Stimulated activated CD4-positive, alpha-beta T cell treated with anti-CD3 and anti-CD28 coated beads, Interleukin-12 subunit alpha, Interleukin-12 subunit beta, amount 100 ng/mL, for 24 hours (primary cell): ENCODE measurements around the gene ASL.
"Not testable (repeated sequence)": the region's sequence is repeated elsewhere in the genome, so short reads cannot be mapped to it uniquely, and the experiment has no call there.

Experiments used
- DNase-seq, 2 experiments: peaks; one replicate each; pipeline ENCODE4 v3.0.0-alpha.2; 2020; ENCODE audit warnings: low read depth in 2 of 2

ASL gene

DNA sequence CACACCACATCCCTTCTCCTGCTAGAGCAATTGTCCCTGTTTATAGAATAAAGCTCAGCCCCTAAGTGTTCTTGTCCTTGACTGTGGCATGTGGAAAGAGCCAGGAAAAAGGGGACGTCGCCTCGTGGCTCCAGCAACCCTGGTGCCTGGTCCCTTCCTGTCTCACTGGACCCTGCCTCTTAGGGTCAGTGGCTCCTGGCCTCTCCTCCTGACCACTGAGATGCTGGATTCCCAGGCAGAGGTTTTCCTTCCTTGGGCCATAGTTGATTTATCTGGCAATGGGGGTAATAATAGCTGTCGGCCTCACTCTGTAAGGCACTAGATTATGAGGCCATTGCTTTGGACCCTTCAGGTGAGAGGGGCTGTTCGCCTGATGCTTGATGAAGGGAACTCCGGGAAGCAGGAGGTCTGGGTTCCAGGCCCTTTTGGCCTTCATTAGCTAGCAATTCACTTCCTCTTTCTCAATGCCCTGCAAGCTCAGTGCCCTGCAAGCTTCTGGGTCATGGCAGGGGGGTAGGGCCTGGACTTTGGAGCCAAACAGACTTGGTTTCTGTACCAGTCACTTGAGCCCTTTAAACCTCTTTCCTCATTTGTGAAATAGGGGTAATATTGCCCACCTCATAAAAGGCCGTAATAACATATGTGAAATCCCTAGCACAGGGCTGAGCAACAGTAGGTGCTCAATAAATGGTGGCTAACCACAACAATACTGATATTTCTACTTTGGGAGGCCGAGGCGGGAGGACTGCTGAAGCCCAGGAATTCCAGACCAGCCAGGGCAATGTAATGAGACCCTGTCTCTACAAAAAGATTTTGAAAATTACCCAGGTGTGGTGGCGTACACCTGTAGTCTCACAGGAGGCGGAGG is 1.1 kb downstream of the ASL start:
- DNase-seq: no peak

DNA sequence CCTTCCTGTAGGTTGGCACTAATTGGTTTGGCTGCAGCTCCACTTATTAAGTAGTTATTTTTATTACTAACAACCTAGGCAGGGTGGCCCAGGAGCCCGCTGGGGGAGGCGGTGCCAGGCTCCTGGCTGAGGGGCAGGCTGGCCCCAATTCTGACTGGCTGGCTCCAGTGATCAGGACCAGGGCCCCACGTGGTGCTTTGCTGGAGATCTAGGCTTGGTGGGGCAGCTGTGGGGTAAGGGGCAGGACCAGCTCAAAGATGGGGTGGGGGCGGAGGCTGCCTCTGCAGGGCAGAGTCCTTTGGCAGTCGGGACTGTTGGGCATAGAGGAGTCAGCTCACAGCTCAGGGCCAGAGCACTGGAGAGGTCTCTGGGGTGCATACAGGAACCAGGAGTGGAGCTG is 2.4 kb downstream of the ASL start:
- no peak for DNase-seq

DNA sequence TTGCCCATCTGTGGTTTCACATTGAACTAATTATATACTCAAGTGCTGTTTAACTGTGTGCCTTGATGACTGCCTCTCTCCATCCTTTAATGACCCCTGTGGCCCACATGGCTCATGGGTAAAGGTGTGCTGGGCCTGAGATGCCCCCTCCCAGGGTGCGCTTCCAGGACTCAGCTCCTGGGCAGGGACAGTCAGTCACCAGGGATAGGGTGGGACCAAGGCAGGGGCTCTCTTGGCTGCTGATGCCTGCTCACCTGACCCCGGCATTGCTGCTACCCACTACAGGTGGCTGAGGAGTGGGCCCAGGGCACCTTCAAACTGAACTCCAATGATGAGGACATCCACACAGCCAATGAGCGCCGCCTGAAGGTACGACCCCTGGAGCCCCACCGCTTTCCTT is 6.5 kb downstream of the ASL start:
- no peak for DNase-seq

DNA sequence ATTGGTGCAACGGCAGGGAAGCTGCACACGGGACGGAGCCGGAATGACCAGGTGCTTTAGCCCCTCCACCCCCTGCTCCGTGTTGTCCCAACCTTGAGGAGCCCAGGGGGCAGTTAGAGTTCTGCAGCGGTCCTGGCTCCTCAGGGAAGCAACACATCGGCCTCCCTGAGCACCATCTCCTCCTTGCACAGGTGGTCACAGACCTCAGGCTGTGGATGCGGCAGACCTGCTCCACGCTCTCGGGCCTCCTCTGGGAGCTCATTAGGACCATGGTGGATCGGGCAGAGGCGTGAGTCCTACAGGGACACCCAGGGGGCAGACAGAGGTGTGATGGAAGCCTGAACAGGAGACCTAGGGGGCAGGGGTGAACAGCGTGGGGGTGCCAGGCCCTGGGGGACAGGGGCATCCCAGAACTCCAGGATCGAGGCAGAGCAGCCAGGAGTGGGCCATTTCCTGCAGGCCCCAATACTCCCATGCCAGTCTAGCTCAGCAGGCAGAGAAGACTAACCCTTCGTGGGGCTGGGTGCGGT is 7.3 kb downstream of the ASL start:
- no peak for DNase-seq

DNA sequence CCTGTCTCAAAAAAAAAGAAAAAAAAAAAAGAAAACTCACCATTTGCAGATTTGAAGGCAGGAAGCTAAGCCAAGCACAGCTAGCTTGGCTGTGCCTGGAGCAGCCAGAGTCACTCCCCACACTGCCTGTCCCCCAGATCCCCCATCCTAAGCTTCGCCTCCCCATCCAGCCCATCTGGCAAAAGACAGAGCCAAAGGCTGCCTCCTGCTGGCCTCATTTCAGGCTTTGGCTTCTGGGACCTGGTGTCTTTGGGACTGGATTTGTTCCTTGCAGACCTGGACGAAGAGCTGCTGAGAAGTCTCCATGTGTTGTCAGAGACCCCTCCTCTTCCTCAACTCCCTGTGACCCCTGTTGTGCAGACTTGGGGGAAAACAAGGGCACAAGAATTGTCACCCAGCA is 8.1 kb downstream of the ASL start:
- DNase-seq: no peak

DNA sequence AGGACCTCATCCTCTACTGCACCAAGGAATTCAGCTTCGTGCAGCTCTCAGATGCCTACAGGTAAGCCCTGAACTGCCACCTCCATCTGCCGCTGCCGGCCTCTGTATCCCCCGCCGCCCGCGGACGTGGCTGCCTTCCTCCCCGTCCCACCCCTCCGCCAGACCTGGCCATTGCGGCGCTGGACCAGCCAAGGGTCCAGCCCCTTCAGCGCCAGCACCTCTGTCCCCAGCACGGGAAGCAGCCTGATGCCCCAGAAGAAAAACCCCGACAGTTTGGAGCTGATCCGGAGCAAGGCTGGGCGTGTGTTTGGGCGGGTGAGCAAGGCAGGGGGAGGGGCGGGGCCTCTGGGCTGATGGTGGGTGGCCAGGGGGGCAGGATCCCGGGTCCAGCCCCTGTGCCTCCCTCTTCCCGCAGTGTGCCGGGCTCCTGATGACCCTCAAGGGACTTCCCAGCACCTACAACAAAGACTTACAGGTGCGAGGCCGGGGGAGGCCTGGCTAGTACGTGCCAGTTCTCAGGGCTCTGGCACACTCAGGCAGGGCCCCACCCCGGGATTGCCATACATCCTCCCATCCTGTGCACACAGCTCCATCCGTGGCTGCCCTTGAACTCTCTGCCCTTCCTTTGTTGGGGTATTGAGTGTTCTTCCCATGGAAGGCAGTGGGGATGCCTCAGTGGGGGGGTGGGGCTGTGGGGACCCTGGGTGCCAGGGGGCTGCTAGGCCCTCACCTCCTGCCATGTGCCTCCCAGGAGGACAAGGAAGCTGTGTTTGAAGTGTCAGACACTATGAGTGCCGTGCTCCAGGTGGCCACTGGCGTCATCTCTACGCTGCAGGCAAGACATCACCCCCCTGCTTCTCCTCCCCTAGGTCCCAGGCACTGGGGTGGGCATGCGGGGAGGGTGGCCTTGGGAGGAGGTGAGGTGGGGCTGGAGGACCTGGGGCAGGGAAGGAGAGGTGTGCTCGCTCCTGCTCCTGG is 13.5 kb downstream of the ASL start:
- DNase-seq: no peak

DNA sequence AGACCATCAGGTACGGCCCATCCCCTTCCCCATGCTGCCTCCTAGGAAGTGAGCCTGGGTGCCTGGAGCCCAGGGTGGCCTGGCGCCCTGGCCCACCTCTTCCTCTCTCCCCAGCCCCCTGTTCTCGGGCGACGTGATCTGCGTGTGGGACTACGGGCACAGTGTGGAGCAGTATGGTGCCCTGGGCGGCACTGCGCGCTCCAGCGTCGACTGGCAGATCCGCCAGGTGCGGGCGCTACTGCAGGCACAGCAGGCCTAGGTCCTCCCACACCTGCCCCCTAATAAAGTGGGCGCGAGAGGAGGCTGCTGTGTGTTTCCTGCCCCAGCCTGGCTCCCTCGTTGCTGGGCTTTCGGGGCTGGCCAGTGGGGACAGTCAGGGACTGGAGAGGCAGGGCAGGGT is 17.0 kb downstream of the ASL start:
- DNase-seq: no peak

DNA sequence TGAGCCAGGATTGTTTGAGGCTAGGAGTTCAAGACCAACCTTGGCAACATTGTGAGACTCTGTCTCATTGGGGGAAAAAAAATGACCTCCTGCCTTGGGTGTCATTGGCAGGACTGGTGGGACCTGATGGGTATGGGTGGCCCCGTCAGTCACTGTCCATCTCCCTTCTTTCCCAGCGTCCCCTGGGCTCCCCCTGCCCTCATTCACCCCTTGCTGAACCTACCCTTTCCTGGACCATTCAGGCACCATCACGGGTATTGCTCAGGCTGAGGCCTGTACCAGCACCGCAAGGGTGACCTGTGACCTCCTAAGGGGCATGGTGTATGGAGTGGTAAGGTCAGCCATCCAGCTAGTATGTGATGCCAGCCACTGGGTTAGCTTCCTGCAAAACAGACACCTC is 19.4 kb downstream of the ASL start:
- DNase-seq: no peak

DNA sequence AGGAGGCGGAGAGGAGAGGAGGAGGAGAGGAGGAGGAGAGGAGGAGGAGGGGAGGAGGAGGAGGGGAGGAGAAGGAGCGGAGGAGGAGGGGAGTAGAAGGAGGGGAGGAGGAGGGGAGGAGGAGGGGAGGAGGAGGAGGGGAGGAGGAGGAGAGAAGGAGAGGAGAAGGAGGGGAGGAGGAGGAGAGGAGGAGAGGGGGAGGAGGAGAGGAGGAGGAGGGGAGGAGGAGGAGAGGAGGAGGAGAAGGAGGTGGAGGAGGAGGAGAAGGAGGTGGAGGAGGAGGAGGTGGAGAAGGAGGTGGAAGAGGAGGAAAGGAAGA is 23.6 kb downstream of the ASL start:
- no peak for DNase-seq

DNA sequence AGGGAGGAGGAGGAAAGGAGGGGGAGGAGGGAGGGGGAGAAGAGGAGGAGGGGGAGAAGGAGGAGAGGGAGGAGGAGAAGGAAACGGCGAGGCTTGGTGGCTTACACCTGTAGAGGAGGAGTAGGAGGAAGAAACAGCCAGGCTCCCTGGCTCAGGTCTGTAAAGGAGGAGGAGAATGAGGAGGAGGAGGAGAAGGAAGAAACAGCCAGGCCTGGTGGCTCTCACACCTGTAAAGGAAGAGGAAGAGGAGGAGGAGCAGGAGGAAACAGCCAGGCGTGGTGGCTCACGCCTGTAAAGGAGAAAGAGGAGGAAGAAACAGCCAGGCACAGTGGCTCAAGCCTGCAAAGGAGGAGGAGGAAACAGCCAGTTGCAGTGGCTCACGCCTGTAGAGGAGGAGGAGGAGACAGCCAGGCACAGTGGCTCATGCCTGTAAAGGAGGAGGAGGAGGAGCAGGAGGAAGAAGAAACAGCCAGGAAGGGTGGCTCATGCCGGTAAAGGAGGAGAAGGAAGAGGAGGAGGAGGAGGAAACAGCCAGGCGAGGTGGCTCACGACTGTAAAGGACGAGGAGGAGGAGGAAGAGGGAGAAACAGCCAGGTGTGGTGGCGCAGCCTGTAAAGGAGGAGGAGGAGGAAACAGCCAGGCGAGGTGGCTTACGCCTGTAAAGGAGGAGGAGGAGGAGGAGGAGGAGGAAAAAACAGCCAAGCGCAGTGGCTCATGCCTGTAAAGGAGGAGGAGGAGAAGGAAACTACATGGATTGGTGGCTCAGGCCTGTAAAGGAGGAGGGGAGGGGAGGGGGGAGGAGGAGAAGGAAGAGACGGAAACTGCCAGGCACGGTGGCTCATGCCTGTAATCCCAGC is 24.2 kb downstream of the ASL start:
- DNase-seq: peak in 1 of 2 experiments; percentile 8

DNA sequence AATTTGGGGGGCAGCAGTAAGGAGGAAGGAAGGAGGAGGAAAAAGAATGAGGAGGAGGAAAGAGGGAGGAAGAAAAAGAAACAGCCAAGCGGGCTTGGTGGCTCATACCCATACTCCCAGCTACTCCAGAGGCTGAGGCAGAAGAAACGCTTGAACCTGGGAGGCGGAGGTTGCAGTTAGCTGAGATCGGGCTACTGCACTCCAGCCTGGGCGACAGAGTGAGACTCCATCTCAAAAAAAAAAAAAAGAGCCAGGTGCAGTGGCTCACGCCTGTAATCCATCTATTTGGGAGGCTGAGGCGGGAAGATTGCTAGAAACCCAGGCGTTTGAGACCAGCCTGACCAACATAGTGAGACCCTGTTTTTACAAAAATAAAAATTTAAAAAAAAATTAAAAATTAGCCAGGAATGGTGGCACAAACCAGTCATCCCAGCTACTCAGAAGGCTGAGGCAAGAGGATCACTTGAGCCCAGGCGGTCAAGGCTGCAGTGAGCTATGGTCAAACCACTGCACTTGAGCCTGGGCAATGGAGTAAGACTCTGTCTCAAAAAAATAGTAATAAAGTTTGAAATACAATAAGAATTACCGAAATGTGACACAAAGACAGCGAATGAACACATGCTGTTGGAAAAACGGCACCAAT is 24.9 kb downstream of the ASL start:
- DNase-seq: no peak

DNA sequence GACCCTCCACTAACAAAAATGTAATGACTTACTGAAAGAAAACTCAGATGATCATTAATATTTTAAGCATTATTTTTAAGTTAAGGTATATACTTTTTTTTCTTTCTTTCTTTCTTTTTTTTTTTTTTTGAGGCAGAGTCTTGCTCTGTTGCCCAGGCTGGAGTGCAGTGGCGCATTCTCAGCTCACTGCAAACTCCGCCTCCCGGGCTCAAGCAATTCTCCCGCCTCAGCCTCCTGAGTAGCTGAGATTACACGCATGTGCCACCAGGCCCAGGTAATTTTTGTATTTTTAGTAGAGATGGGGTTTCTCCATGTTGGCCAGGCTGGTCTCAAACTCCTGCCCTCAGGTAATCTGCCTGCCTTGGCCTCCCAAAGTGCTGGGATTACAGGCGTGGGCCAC is 26.5 kb downstream of the ASL start:
- not testable (repeated sequence) for DNase-seq

DNA sequence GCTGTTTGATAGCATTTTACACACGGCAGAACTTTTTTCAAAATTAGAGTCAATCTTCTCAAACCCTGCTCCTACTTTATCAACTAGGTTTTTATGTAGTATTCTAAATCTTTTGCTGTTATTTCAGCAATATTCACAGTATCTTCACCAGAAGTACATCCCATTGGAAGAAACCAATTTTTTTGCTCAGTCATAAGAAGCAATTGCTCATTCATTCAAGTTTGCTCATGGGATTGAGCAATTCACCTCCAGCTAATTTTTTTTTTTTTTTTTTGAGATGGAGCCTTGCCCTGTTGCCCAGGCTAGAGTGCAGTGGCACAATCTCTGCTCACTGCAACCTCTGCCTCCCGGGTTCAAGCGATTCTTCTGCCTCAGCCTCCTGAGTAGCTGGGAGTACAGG is 28.4 kb downstream of the ASL start:
- not testable (repeated sequence) for DNase-seq

DNA sequence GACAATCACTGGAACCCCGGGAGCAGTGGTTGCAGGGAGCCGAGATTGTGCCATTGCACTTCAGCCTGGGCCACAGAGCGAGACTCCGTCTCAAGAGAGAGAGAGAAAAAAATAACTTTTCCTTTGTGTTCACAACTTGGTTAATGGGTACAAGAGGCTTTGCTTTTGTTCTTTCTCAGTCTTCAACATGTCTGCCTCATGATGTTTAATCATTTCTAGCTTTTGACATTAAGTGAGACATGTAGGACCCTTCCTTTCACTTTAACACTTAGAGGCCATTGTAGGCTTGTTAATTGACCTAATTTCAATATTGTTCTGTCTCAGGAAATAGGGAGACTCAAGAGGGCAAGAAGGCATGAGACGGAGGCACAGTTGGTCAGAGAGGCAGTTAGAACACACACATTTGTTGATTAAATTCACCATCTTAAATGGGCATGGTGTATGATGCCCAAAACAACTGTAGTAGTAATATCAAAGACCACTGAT is 29.7 kb downstream of the ASL start:
- no peak for DNase-seq

DNA sequence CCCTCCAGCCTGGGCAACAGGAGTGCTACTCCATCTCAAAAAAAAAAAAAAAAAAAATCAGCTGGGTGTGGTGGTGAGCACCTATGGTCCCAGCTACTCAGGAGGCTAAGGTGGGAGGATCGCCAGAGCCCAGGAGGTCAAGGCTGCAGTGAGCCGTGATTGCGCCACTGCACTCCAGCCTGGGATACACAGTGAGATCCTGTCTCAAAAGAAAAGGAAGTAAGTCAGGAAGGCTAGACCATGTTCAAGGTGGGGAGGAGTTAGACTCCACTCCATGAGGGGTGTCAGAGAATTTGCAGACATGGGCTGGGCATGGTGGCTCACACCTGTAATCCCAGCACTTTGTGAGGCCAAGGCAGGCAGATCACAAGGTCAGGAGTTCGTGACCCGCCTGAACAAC is 32.8 kb downstream of the ASL start:
- DNase-seq: not testable (repeated sequence)

DNA sequence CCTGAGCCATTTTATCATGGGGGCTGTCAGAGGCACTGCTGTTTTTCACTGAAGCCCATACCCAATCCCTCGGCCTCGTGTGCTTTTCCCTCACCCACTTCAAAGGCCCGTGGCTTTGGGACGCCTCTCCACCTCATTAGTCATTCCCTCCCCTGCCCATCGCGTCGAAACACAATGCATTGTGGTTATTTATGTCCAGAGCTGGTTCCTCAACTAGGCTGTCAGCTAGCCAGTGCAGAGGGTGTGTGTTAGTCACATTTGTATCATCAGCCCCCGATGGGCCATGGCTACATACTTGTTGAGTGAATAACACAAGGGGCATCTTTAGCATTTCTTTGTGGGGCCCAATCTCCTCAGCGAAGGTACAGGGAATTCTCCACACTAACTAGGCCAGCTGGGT is 35.2 kb downstream of the ASL start:
- DNase-seq: no peak

DNA sequence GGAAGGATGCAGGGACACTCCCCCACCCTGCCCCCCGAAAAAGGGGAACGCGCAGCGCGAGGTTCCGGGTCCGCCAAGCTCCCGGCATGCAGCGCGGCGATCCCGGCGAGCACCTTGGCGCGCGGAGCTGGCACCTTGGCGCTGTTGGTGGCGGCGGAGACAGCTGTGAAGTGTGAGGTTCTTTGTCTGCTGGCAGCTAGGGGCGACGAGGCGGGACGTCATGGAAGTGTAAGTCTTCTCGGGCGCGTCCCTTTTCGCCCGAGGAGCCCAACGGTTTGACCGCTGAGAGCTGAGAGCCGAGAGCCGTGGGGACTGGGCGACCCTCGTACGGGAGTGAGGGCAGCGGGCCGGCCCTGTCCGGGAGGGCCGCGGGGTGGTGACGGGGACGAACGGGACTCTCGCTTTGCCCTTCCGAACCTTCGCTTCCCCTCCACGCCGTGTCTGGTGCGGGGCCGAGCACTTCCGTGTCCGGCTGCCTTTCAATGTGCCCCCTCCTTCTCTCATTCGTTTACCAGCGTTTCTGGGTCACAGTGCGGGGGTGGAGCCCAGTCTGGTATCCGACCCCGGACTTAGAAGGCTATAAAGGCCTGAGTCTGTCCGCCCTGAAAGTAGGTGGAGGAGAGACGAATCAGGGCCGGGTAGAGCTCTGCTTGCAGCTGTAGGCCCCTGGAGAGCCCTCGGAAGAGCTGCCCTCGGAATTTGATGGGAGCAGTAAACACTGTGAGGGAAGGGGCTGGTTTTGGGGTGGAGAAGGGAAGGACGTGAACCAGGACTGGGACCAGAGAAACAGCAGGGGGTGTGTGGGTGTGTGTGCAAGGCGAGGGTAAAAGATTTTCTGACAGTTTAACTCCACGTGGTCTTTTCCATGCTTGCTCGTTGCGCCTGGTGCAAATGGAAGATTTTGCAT is 39.4 kb downstream of the ASL start, which contains the start of gene CRCP:
Gene CRCP, plus strand, starts transcription at position 105 of the 907 bp plus-strand sequence. Its CDS starts 116 bp downstream, at position 221.
- DNase-seq: peak; percentile 68 to 81

DNA sequence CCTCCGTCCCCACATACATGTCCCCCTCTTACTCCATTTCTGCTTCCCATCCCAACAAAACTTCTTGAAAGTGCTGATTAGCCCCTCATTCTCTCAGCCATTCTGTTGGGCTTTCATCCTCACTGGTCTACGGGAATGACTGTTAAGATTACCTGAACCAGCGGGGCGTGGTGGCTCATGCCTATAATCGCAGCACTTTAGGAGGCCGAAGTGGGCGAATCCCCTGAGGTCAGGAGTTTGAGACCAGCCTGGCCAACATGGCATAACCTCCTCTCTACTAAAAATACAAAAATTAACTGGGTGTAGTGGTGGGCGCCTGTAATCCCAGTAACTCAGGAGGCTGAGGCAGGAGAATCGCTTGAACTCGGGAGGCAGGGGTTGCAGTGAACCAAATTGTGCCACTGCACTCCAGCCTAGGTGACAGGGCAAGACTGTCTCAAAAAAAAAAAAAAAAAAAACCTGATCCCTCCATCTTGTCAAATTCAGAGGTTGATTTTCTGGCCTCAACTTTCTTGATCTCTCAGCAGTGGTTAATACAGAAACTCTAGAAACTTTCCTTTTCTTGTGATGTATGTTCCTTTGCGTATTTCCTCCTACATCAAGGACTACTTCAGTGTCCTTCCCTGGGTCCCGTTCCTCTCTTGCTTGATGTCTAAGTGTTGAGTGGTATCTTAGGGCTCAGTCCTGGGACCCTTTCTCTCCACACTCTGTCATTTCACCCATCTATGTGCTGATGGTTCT is 41.2 kb downstream of the ASL start:
- DNase-seq: not testable (repeated sequence)

DNA sequence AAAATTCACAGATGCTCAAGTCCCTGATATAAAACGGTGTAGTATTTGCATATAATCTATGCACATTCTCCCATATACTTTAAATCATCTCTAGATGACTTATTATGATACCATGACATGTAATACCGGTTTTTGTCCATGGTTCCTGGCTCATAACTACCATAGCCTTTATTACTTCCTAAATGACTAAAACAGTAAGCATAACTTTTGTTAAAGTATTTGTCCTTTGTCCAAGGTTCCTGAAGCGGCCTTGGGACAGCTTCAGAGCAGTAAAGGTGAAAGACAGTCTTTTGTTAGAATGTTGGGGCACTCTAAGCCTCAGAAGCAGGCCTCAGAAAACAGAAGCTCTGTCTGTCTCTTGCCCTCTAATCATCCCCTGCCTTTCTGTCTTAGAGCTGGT is 43.0 kb downstream of the ASL start:
- no peak for DNase-seq
